Measurements from ENCODE around the gene RGS7. TPM values are rescaled to one million over a fixed set of nuclear protein-coding genes. Genes with fewer than 3 reads are reported as not detected.

The RGS7 gene
- total RNA-seq (2014; rRNA removed; shearing (Covaris generic)) = 1.8 and 2.1 TPM in 2 replicates
- 0.95 and 1.1 TPM in 2 replicates for polyA plus RNA-seq (2015; cell fraction: cytosol; rRNA removed)
- polyA plus RNA-seq (2015; cell fraction: nucleus; rRNA removed) = 0.45 and 0.93 TPM in 2 replicates

- DNase-seq (ENCODE audit: low read depth) = peak; percentile 64
These were observed at the start of gene RGS7 for GRCh38 chr1:241356519-241357365. RGS7 (minus strand) TSS chr1:241357205.

- no peak for DNase-seq (ENCODE audit: low read depth)
These were observed 49.4 kb upstream of the RGS7 start for GRCh38 chr1:241406421-241406820.

DNA sequence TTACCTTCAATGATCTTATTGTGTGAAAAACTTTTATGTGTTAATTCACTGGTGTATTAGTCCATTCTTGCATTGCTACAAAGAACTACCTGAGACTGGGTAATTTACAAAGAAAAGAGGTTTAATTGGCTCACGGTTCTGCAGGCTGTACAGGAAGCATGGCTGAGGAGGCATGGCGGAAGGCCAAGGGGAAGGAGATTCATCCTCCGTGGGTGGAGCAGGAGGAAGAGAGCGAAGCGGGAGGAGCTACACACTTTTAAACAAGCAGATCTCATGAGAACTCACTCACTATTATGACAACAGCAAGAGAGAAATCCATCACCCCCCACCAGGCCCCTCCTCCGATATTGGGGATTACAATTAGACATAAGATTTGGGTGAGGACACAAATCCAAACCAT, 44.2 kb upstream of the RGS7 start:
- peak; percentile 43 for DNase-seq (ENCODE audit: low read depth)

DNA sequence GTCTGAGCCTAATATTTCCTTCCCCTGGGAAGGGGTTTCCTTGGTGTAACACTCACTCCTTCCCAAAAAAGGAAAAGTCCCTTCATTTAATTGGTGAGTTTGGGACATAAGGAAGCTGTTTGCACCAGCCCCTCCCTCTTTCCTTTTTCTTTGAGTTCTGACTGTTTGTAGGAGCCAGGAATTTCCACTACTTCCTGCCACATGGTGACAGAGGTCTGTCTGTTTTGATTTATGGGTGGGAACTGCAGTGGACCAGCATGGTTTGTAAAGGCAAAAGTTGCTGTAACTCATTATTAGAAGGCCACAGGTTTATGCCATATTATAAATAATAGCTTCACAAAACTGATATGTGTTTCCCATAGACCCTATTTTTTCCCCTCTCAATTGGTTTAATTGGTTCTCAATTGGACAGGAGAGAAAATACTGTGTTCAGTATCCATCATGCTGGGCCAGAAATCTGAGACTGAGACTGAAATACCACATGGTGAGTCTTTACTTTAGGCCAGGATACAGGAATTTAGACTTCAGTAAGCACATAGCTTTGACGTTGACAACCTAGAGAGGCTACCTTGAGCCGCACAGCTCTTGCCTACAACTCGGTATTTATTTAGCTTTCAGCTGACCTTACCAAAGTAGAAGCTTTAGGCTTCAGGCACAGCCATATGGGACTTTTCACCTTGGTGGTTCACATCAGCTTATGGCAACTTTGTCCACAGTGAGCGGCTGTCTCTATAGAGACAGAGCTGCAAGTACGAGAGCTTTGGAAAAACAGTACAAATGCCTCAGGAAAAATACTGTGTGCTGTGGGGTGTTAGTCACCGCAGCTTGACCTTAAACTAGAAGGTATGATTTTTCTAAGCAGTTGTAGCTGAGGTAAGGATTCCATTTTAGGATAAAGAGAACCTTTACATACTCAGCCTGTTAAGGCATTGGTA, 40.0 kb upstream of the RGS7 start:
- peak; percentile 31 for DNase-seq (ENCODE audit: low read depth)

- no peak for DNase-seq (ENCODE audit: low read depth)
These were observed 35.1 kb upstream of the RGS7 start for GRCh38 chr1:241391926-241392710.

GRCh38 chr1:241390526-241390925, 33.5 kb upstream of the RGS7 start:
- DNase-seq (ENCODE audit: low read depth) = no peak

DNA sequence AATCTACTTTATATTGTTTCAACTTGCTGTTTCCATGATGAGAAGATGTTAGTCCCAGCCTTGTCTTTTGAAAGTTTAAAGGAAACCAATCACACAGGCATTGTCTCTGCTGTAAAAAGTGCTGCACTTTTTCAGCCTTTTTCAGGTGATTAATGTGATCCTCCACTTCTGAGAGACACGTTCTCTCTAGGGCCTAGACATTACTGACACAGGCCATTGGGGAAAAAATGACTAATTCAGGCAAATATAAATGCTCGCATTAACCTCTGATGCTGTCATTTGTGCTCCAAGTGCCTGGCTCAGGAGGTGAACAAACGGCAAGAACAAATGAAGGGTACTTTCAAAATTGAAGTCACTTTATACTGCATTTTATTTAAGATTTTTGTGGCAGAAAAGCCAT, 32.4 kb upstream of the RGS7 start:
- DNase-seq (ENCODE audit: low read depth) = no peak

DNA sequence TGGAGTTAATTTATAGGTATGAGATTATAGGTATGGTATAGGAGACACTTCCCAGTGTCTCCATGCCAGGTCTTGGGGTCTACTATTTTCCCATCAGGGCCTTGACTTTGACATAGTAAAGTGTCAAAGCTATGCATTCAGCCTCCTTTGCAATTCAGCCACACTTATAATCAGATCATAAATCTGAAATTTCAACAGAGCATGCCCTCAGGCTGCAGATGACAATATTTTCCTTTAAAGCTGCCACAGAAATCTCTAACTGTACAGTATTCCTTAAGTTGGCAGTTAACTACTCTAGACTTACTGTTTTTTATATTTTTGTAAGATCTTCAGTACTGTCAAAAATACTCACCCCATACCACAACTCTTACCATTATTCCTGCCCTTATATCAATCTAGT, 30.2 kb upstream of the RGS7 start:
- no peak for DNase-seq (ENCODE audit: low read depth)

GRCh38 chr1:241376701-241377100, 19.7 kb upstream of the RGS7 start:
- DNase-seq (ENCODE audit: low read depth) = no peak

GRCh38 chr1:241375886-241376285, 18.9 kb upstream of the RGS7 start:
- DNase-seq (ENCODE audit: low read depth) = no peak

DNA sequence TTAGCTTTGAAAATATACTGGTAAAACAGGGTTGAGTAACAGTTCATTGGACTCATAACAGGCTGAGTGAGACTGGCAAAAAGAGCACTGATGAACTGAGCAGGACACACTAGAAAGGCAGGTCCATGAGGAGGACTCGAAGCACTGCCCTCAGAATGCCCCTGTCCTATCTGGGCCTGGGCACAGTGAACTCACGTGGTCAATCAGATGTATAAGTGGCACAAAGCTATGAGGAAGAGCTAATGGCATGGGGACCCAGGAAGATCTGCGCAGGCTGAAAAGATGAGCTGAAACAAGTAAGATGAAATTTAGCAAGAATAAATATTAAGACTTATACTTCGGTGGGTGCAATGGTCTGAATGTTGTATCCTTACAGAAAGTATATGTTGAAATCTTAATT, 9.2 kb upstream of the RGS7 start:
- no peak for DNase-seq (ENCODE audit: low read depth)

GRCh38 chr1:241362350-241362749, 5.3 kb upstream of the RGS7 start:
- no peak for DNase-seq (ENCODE audit: low read depth)

GRCh38 chr1:241357366-241358340, 648 bp upstream of the RGS7 start:
- peak; percentile 60 for DNase-seq (ENCODE audit: low read depth)

GRCh38 chr1:241356187-241356518, 852 bp downstream of the RGS7 start:
- no peak for DNase-seq (ENCODE audit: low read depth)

GRCh38 chr1:241355311-241356010, 1.5 kb downstream of the RGS7 start:
- DNase-seq (ENCODE audit: low read depth) = no peak

DNA sequence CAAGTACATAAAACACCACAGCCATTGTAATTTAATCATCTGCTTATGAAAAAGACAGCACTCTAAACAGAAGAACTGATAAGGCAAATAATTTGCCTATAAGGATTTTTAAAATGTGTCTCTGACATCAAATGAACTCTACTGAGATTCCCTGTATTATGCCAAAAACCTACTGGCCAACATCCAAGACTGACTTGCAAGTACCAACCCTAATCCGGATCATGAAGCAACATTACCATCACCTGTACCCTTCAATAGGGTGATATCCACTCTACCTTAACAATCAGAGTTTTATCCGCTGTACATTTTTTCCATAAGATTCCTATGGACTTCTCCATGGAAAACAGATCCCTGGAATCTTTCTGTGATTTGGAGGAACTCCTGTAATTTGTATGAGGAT, 4.6 kb downstream of the RGS7 start:
- DNase-seq (ENCODE audit: low read depth) = no peak

- no peak for DNase-seq (ENCODE audit: low read depth)
These were observed 5.2 kb downstream of the RGS7 start for GRCh38 chr1:241351841-241352240.

GRCh38 chr1:241343956-241344355, 13.0 kb downstream of the RGS7 start:
- no peak for DNase-seq (ENCODE audit: low read depth)

GRCh38 chr1:241336335-241336734, 20.7 kb downstream of the RGS7 start:
- peak; percentile 82 for DNase-seq (ENCODE audit: low read depth)

GRCh38 chr1:241332987-241333386, 24.0 kb downstream of the RGS7 start:
- no peak for DNase-seq (ENCODE audit: low read depth)
